Vagina (tissue), 2 donors: Measurements from ENCODE around the gene TLCD1.

Source experiments
- CTCF ChIP-seq, 3 experiments: fragments of 450-650 bp in 2 of 3; fragments of 200-600 bp in 1 of 3; sonication (generic) in 1 of 3; IDR thresholded peaks; one replicate each; pipeline ENCODE4 v1.5.1; 2017 to 2019; ENCODE audit warnings: antibody characterized with exemption in 3 of 3, mild to moderate bottlenecking in 2 of 3, moderate library complexity in 2 of 3
- POLR2A ChIP-seq, 2 donors: fragments of 450-650 bp; IDR thresholded peaks; one replicate each; pipeline ENCODE4 v1.6.1; 2017; ENCODE audit warnings: antibody characterized with exemption in 2 of 2, mild to moderate bottlenecking in 2 of 2, moderate library complexity in 2 of 2

GRCh38 chr17:28710861-28711722 is 14.9 kb downstream of the TLCD1 start:
- TF ChIP-seq POLR2A (IDR thresholded peaks at IDR 0.05), result peak in 1 of 2 donors; percentile 73
- TF ChIP-seq CTCF (IDR thresholded peaks at IDR 0.05), result no peak
